ENCODE results near the gene ASPRV1. TPM values are rescaled to one million over a fixed set of nuclear protein-coding genes. Genes with fewer than 3 reads are reported as not detected.
A peak's percentile ranks its signal among the peaks of the same experiment; 100 is the strongest.
"Not testable (repeated sequence)": the region's sequence is repeated elsewhere in the genome, so short reads cannot be mapped to it uniquely, and the experiment has no call there.

The ASPRV1 gene
- total RNA-seq: 1 to 10 TPM; 1.5 TPM

GRCh38 chr2:69961496-69961895 is at the start of gene ASPRV1:
ASPRV1 (minus strand) TSS chr2:69961631; CDS start chr2:69961436, 195 bp downstream.
- no peaks in the 10 kb centered on the region for H3K36me3 Mint-ChIP-seq
- DNase-seq (ENCODE audit: low spot score in 2 of 2): peak in 1 of 2 donors; percentile 48
- no peaks in the 10 kb centered on the region for H3K9me3 Mint-ChIP-seq
- no peak within 1 kb of the TSS for H3K27ac Mint-ChIP-seq
- no peak for ATAC-seq

GRCh38 chr2:70010576-70011111 is 49.2 kb upstream of the ASPRV1 start:
- no peak for ATAC-seq
- Mint-ChIP-seq H3K36me3 (peaks cover 7 to 13% of the 10 kb centered on the region in 2 donors), H3K27ac (peak overlapping the region; percentile 22 to 26)

GRCh38 chr2:70009762-70010575 is 48.5 kb upstream of the ASPRV1 start:
- Mint-ChIP-seq H3K27ac (peak overlapping the region in 1 of 2 donors; percentile 22), H3K36me3 (peaks cover 2 to 7% of the 10 kb centered on the region in 2 donors), H3K9me3 (no peaks in the 10 kb centered on the region)
- DNase-seq (ENCODE audit: low spot score in 2 of 2): no peak
- no peak for ATAC-seq

More at GRCh38 chr2:70010576-70011111, 49.2 kb upstream of the ASPRV1 start:
- no peaks in the 10 kb centered on the region for H3K9me3 Mint-ChIP-seq
- DNase-seq (ENCODE audit: low spot score in 2 of 2): no peak

- Mint-ChIP-seq H3K36me3 (no peaks in the 10 kb centered on the region), H3K27ac (no peak overlapping the region), H3K9me3 (no peaks in the 10 kb centered on the region)
- no peak for ATAC-seq
- no peak for DNase-seq (ENCODE audit: low spot score in 2 of 2)
These were observed 46.9 kb upstream of the ASPRV1 start for GRCh38 chr2:70008290-70008689.

GRCh38 chr2:70007151-70007550 is 45.7 kb upstream of the ASPRV1 start:
- no peaks in the 10 kb centered on the region for H3K9me3 Mint-ChIP-seq
- ATAC-seq: no peak
- no peak overlapping the region for H3K27ac Mint-ChIP-seq
- no peaks in the 10 kb centered on the region for H3K36me3 Mint-ChIP-seq
- no peak for DNase-seq (ENCODE audit: low spot score in 2 of 2)

- no peak overlapping the region for H3K27ac Mint-ChIP-seq
- DNase-seq (ENCODE audit: low spot score in 2 of 2) (no peak), ATAC-seq (no peak)
- no peaks in the 10 kb centered on the region for H3K9me3 Mint-ChIP-seq
- no peaks in the 10 kb centered on the region for H3K36me3 Mint-ChIP-seq
These were observed 45.0 kb upstream of the ASPRV1 start for GRCh38 chr2:70006447-70006784.

- Mint-ChIP-seq H3K27ac (no peak overlapping the region), H3K9me3 (no peaks in the 10 kb centered on the region), H3K36me3 (no peaks in the 10 kb centered on the region)
- no peak for DNase-seq (ENCODE audit: low spot score in 2 of 2)
- ATAC-seq: no peak
These were observed 44.5 kb upstream of the ASPRV1 start for GRCh38 chr2:70005752-70006446.

- Mint-ChIP-seq H3K9me3 (no peaks in the 10 kb centered on the region), H3K36me3 (no peaks in the 10 kb centered on the region), H3K27ac (no peak overlapping the region)
- DNase-seq (ENCODE audit: low spot score in 2 of 2) (no peak), ATAC-seq (no peak)
These were observed 43.8 kb upstream of the ASPRV1 start for GRCh38 chr2:70005216-70005615.

GRCh38 chr2:70003093-70003830 is 41.8 kb upstream of the ASPRV1 start:
- Mint-ChIP-seq H3K36me3 (no peaks in the 10 kb centered on the region), H3K9me3 (no peaks in the 10 kb centered on the region), H3K27ac (no peak overlapping the region)
- ATAC-seq (no peak), DNase-seq (ENCODE audit: low spot score in 2 of 2) (no peak)

- H3K36me3 Mint-ChIP-seq: no peaks in the 10 kb centered on the region
- H3K9me3 Mint-ChIP-seq: no peaks in the 10 kb centered on the region
- no peak for ATAC-seq
- DNase-seq (ENCODE audit: low spot score in 2 of 2): no peak
- H3K27ac Mint-ChIP-seq: peak overlapping the region in 1 of 2 donors; percentile 17
These were observed 40.9 kb upstream of the ASPRV1 start for GRCh38 chr2:70002241-70002899.

- not testable (repeated sequence) for DNase-seq (ENCODE audit: low spot score in 2 of 2); H3K9me3 Mint-ChIP-seq; H3K27ac Mint-ChIP-seq; ATAC-seq; H3K36me3 Mint-ChIP-seq
These were observed 39.1 kb upstream of the ASPRV1 start for GRCh38 chr2:70000529-70000928.

- ATAC-seq: no peak
- Mint-ChIP-seq H3K36me3 (peaks cover 0 to 6% of the 10 kb centered on the region in 2 donors), H3K9me3 (no peaks in the 10 kb centered on the region), H3K27ac (no peak overlapping the region)
- DNase-seq (ENCODE audit: low spot score in 2 of 2): no peak
These were observed 37.3 kb upstream of the ASPRV1 start for GRCh38 chr2:69998761-69999160.

- no peak for DNase-seq (ENCODE audit: low spot score in 2 of 2)
- Mint-ChIP-seq H3K9me3 (no peaks in the 10 kb centered on the region), H3K27ac (peak overlapping the region in 1 of 2 donors; percentile 1), H3K36me3 (peaks cover 0 to 8% of the 10 kb centered on the region in 2 donors)
- peak; percentile 71 to 92 for ATAC-seq
These were observed 35.8 kb upstream of the ASPRV1 start for GRCh38 chr2:69997015-69997830.

- Mint-ChIP-seq H3K9me3 (no peaks in the 10 kb centered on the region), H3K27ac (peak overlapping the region in 1 of 2 donors; percentile 57), H3K36me3 (peaks cover 0 to 8% of the 10 kb centered on the region in 2 donors)
- DNase-seq (ENCODE audit: low spot score in 2 of 2) (no peak), ATAC-seq (no peak)
These were observed 34.1 kb upstream of the ASPRV1 start for GRCh38 chr2:69995511-69995910.

GRCh38 chr2:69994166-69994565 is 32.7 kb upstream of the ASPRV1 start:
- Mint-ChIP-seq H3K27ac (peak overlapping the region; percentile 19 to 44), H3K36me3 (peaks cover 0 to 8% of the 10 kb centered on the region in 2 donors), H3K9me3 (no peaks in the 10 kb centered on the region)
- DNase-seq (ENCODE audit: low spot score in 2 of 2) (no peak), ATAC-seq (no peak)

- ATAC-seq (no peak), DNase-seq (ENCODE audit: low spot score in 2 of 2) (no peak)
- Mint-ChIP-seq H3K27ac (peak overlapping the region; percentile 17 to 19), H3K36me3 (peaks cover 0 to 8% of the 10 kb centered on the region in 2 donors), H3K9me3 (no peaks in the 10 kb centered on the region)
These were observed 32.3 kb upstream of the ASPRV1 start for GRCh38 chr2:69993708-69994107.

Measured in activated naive CD4-positive, alpha-beta T cell treated with anti-CD3 and anti-CD28 coated beads, Interleukin-2, amount 50 U/mL, for 72 hours (primary cell).